GM13976 (cell line): ENCODE data around the gene ZBTB8A.

Experiments used
- DNase-seq: peaks from one replicate; pipeline ENCODE4 v3.0.0; 2012; ENCODE audit warnings: low spot score
- in situ Hi-C: fragments of 300-500 bp; cut with MboI; formaldehyde crosslinking; loops from one replicate; pipeline ENCODE4 v1.12.0; 2022; ENCODE audit warnings: low sequenced_read_pairs, mixed read lengths, inconsistent platforms; ENCODE audit not compliant: unreplicated experiment
- TF ChIP-seq, protein P1 (sequence below): IDR thresholded peaks from 2 replicates; pipeline ENCODE4 v1.5.1; 2012; ENCODE audit warnings: borderline replicate concordance, mild to moderate bottlenecking; ENCODE audit not compliant: insufficient read depth; ENCODE audit errors: extremely low read depth, missing control alignments, control extremely low read depth

ZBTB8A gene

DNA sequence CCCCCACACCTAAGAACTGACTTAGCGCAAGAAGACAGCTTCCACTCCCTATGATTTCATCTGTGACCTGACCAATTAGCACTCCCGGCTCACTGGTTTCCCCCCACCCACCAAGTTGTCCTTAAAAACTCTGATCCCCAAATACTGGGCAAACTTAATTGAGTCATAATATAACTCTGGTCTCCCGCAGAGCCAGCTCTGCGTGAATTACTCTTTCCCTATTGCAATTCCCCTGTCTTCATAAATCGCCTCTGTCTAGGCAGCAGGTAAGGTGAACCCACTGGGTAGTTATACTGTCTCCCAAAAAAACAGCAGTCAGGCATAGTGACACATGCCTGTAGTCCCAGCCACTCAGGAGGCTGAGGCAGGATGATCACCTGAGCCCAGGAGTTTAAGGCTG is 74.2 kb downstream of the ZBTB8A start:
- TF ChIP-seq, protein P1, sequence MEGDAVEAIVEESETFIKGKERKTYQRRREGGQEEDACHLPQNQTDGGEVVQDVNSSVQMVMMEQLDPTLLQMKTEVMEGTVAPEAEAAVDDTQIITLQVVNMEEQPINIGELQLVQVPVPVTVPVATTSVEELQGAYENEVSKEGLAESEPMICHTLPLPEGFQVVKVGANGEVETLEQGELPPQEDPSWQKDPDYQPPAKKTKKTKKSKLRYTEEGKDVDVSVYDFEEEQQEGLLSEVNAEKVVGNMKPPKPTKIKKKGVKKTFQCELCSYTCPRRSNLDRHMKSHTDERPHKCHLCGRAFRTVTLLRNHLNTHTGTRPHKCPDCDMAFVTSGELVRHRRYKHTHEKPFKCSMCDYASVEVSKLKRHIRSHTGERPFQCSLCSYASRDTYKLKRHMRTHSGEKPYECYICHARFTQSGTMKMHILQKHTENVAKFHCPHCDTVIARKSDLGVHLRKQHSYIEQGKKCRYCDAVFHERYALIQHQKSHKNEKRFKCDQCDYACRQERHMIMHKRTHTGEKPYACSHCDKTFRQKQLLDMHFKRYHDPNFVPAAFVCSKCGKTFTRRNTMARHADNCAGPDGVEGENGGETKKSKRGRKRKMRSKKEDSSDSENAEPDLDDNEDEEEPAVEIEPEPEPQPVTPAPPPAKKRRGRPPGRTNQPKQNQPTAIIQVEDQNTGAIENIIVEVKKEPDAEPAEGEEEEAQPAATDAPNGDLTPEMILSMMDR, result no peak
- in situ Hi-C loops, result no loop called here
- no peak for DNase-seq

DNA sequence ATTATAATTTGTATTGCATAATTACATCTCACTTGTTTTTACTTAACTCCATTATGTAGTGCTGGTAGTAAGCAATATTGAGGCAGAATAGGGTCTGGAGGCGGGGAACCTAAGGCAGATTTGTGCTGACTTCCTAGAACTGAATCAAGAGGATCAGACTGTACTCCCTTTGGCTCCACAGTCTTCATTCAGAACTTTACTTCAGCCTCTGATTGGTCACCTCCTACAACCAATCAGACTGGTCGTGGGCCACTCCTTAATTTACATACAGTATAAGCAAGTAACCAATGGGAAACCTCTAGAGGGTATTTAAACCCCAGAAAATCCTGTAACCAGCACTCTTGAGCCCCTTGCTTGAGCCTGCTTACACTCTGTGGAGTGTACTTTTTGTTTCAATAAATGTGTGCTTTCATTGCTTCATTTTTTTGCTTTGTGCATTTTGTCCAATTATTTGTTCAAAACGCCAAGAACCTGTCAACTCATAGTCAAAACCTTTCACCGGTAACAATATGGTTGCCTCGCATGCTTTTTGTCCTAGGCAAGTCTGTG is 79.5 kb downstream of the ZBTB8A start:
- in situ Hi-C loops, result no loop called here
- no peak for DNase-seq
- TF ChIP-seq, protein P1, result no peak

DNA sequence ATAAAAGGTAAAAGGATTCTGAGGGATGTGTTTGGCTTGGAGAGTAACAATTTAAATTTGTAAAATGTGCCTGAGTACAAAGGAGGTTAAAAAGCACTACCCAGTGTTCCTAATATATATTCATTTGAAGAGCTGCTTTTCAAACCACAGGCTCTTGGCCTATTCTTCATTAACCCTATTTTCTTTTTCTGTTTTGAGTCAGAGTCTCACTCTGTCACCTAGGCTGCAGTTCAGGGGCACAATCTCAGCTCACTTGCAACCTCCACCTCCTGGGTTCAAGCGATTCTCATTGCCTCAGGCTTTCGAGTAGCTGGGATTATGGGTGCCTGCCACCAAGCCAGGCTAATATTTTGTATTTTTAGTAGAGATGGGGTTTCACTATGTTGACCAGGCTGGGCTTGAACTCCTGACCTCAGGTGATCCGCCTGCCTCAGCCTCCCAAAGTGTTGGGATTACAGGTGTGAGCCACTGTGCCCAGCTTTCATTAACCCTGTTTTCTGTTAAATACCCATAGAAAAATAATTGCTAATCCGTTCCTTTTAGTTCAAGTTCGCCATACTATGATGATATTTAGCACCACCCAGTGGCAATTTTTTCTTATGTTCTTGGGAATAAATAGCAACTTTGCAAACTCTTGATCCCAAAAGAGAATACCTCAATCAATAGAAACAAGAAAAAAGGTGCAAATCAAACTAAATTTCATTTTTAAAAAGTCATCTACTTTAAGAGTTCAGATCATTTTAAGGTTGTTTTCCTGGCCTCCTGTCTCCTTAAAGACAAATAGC is 80.7 kb downstream of the ZBTB8A start:
- TF ChIP-seq, protein P1, result no peak
- DNase-seq, result peak; percentile 57
- in situ Hi-C loops, result no loop called here

DNA sequence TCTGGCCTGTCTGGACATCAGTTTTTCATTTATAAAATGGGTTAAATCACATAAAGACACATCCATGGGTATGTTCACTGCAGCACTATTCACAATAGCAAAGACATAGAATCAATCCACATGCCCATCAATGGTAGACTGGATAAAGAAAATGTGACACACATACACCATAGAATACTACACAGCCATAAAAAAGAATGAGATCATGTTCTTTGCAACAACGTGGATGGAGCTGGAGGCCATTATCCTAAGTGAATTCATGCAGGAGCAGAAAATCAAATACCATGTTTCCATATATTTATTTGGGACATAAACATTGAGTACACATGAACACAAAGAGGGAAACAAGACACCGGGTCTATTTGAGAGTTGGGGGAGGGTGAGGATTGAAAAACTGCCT is 83.0 kb downstream of the ZBTB8A start:
- TF ChIP-seq, protein P1, result no peak
- DNase-seq, result no peak
- in situ Hi-C loops, result no loop called here

DNA sequence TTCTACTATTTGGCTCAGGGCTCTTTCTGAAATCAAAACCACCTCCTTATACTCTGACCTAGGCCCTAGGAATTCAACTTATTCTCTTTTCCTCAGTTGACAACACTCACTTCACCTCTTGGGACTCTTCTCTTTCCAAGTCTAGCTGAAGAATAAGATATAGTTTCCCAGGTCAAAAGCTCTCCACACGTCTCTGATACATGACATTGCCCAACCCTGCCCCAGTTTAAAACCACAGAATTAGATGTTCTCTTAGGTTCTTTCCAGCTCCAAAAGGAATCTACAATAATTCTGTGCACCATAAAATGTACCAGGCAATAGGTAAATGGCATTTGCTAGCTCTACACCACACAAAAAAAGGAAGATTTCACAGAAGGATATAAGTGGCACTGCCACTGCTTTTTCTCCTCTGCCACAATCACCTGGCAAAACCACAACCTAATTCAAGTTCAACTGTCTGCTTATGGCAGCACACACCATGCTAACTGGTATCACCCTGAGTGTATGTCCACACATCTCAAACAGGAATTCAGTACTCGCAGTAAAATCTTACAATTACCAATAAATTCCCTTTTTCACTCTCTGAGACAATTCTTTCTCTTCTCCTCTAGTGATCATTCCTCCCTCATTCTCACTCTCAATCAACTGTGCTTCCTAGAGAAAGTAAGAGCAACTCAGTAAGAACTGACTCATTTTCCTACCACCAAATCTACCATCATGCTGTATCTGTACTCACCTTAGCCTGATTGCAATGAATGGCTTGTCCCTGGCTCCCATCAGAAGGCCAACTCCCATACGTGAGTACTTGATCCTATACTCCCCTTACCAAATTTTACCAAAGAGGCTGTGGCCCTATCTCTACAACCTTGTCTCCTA is 83.8 kb downstream of the ZBTB8A start:
- DNase-seq, result no peak
- in situ Hi-C loops, result no loop called here
- TF ChIP-seq, protein P1, result no peak

DNA sequence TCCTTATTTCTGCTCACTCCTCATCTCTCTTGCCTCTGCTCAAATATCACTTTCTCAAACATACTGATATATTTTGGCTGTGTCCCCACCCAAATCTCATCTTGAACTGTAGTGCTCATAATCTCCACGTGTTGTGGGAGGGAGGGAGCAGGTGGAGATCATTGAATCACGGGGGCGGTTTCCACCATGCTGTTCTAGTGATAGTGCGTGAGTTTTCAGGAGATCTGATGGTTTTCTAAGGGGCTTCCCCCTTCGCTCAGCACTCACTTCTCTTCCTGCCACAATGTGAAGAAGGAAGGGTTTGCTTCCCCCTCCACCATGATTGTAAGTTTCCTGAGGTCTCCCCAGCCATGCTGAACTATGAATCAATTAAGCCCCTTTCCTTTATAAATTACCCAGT is 84.5 kb downstream of the ZBTB8A start:
- in situ Hi-C loops, result no loop called here
- no peak for DNase-seq
- TF ChIP-seq, protein P1, result no peak
